Bronchial epithelial cell (primary cell): ENCODE measurements around the gene OR4X1. TPM values are rescaled to one million over a fixed set of nuclear protein-coding genes. Genes with fewer than 3 reads are reported as not detected.
A peak's percentile ranks its signal among the peaks of the same experiment; 100 is the strongest.
"Not testable (repeated sequence)": the region's sequence is repeated elsewhere in the genome, so short reads cannot be mapped to it uniquely, and the experiment has no call there.

ENCODE experiments used
- DNase-seq: peaks from one replicate; pipeline ENCODE4 v3.0.0-alpha.2; 2010; ENCODE audit warnings: low read depth
- FAIRE-seq: peaks from 2 replicates; lab custom pipeline; 2011; peaks lifted over from hg19 to GRCh38; lab: Jason Lieb, UNC
- H3K27me3 ChIP-seq: 2 replicates; pipeline ENCODE4 v1.5.1; 2011; ENCODE audit warnings: low read length; ENCODE audit not compliant: control insufficient read depth, insufficient read depth
- H3K36me3 ChIP-seq: 2 replicates; pipeline ENCODE4 v1.5.1; 2011; ENCODE audit warnings: low read length; ENCODE audit not compliant: control insufficient read depth, insufficient read depth
- H3K4me3 ChIP-seq: 2 replicates; pipeline ENCODE4 v1.5.1; 2011; ENCODE audit warnings: mild to moderate bottlenecking, low read depth, low read length, control low read depth
- total RNA-seq: library from RNA; depleted of rRNA; stranded (reverse); fragments of >200 nt; gene quantifications from 2 replicates; pipeline ENCODE4 v1.2.1, GENCODE V29; 2014
- TF ChIP-seq, protein P1 (sequence below): IDR thresholded peaks from 2 replicates; pipeline ENCODE4 v1.5.1; 2011; ENCODE audit warnings: mild to moderate bottlenecking, moderate library complexity, low read length, control low read depth, inconsistent platforms; ENCODE audit not compliant: insufficient read depth, severe bottlenecking

Gene OR4X1
- total RNA-seq, 1 donor from 2014 or later, result not detected

DNA sequence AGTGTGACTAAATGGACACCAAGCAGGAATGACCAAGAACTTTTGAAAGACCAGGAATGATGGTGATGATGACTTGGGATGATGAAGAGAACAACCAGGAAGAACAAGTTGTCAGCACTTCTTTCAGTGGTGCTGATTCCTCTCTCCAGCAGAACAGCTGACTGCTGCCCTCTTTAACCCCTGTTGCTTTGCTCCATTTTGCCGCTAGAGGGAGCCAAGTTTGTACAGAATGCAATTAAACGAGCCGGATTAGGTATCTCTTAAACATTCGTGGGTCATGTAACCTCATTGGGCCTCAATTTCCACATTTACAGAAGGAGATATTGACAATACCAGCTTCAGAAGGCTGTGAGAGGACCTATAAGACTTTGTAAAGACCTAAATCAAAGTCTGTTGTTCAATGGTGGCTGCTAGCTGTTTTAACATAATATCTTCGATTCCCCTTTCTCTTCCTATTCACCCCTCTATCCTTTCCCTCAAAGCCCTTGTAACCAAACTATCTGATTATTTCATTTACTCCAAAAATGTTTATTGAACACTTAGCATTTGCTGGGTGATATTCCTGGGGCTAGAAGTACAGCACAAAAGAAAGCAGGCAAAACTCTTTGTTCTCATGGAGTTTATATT is 44.2 kb downstream of the OR4X1 start:
- Histone ChIP-seq H3K36me3 (no peaks in the 10 kb centered on the region), H3K4me3 (no peak overlapping the region), H3K27me3 (no peaks in the 10 kb centered on the region)
- TF ChIP-seq, protein P1, sequence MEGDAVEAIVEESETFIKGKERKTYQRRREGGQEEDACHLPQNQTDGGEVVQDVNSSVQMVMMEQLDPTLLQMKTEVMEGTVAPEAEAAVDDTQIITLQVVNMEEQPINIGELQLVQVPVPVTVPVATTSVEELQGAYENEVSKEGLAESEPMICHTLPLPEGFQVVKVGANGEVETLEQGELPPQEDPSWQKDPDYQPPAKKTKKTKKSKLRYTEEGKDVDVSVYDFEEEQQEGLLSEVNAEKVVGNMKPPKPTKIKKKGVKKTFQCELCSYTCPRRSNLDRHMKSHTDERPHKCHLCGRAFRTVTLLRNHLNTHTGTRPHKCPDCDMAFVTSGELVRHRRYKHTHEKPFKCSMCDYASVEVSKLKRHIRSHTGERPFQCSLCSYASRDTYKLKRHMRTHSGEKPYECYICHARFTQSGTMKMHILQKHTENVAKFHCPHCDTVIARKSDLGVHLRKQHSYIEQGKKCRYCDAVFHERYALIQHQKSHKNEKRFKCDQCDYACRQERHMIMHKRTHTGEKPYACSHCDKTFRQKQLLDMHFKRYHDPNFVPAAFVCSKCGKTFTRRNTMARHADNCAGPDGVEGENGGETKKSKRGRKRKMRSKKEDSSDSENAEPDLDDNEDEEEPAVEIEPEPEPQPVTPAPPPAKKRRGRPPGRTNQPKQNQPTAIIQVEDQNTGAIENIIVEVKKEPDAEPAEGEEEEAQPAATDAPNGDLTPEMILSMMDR, result peak; percentile 78
- DNase-seq, result peak; percentile 38
- no peak for FAIRE-seq

DNA sequence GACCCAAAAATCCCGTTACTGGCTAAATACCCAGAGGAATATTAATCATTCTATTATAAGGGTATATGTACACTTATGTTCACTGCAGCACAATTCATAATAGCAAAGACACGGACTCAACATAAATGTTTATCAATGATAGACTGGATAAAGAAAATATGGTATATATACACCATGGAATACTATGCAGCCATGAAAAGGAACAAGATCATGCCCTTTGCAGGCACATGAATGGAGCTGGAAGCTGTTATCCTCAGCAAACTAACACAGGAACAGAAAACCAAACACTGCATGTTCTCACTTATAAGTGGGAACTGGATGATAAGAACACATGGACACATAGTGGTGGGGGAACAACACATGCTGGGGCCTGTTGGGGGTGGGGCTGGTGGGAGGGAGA is 49.9 kb downstream of the OR4X1 start:
- not testable (repeated sequence) for H3K4me3 ChIP-seq, H3K36me3 ChIP-seq, FAIRE-seq, DNase-seq, H3K27me3 ChIP-seq

Other genes with a start within 250 kb of the OR4X1 start
- gene OR4B1, start 47.1 kb upstream of the OR4X1 start, total RNA-seq, result not detected in 2 replicates
- gene OR4X2, start 18.8 kb upstream of the OR4X1 start, total RNA-seq, result not detected in 2 replicates
- gene OR4S1, start 42.4 kb downstream of the OR4X1 start, total RNA-seq, result not detected in 2 replicates
- gene OR4C3, start 61.1 kb downstream of the OR4X1 start, total RNA-seq, result not detected in 2 replicates
- gene OR4C5, start 102.6 kb downstream of the OR4X1 start, total RNA-seq, result not detected in 2 replicates
- not detected in 2 replicates for gene OR4A47, start 224.9 kb downstream of the OR4X1 start, total RNA-seq